K562 (cell line): ENCODE measurements around the gene CAMK2N1. TPM values are rescaled to one million over a fixed set of nuclear protein-coding genes. Genes with fewer than 3 reads are reported as not detected.
"Not testable (repeated sequence)": the region's sequence is repeated elsewhere in the genome, so short reads cannot be mapped to it uniquely, and the experiment has no call there.

Source experiments
- MAZ ChIP-seq, 2 experiments: fragments of 450-650 bp in 1 of 2; sonication (generic) in 1 of 2; formaldehyde crosslinking; IDR thresholded peaks in 1 of 2; conservative IDR thresholded peaks in 1 of 2; 2 replicates each; pipeline versions ENCODE4 v1.4.0 to v1.5.0; 2020; ENCODE audit warnings: mild to moderate bottlenecking in 1 of 2, missing genetic modification reagents in 1 of 2
- NR4A1 ChIP-seq, 2 experiments: fragments of 250-450 bp in 1 of 2; fragments of 450-650 bp in 1 of 2; sonication (Bioruptor Pico) in 1 of 2; IDR thresholded peaks; 2 replicates each; pipeline versions ENCODE4 v1.4.0 to v1.6.1; 2016 to 2020; ENCODE audit warnings: mild to moderate bottlenecking in 2 of 2, missing compliant biosample characterization in 1 of 2, missing genetic modification characterization in 1 of 2, moderate library complexity in 1 of 2
- ZNF165 ChIP-seq: fragments of 250-450 bp; sonication (Bioruptor Pico); IDR thresholded peaks from 2 replicates; pipeline ENCODE4 v1.4.0; 2020; ENCODE audit warnings: borderline replicate concordance
- ZNF239 ChIP-seq: fragments of 250-450 bp; sonication (Bioruptor Pico); IDR thresholded peaks from 2 replicates; pipeline ENCODE4 v1.4.0; 2020; ENCODE audit warnings: mild to moderate bottlenecking
- ZNF766 ChIP-seq: fragments of 200-800 bp; sonication (Bioruptor generic); conservative IDR thresholded peaks from 2 replicates; pipeline ENCODE4 v1.6.1; 2016; ENCODE audit warnings: missing genetic modification characterization, missing compliant biosample characterization
- polyA plus RNA-seq, 8 experiments: library from polyadenylated mRNA; depleted of rRNA in 4 of 8; stranded (reverse) in 5 of 8; unstranded in 3 of 8; fragments of >200 nt; fragmentation: Nextera tagmentation in 2 of 8; fragmentation: Illumina TruSeq in 1 of 8; extraction: Ambion mirVana in 2 of 8; extraction: Trizol in 1 of 8; gene quantifications; 2 replicates each; pipeline versions ENCODE4 v1.2.1 to v1.2.3, GENCODE V29; 2011 to 2014; ENCODE audit warnings: inconsistent platforms in 1 of 8, missing spikeins in 1 of 8
- total RNA-seq, 7 experiments: library from RNA; depleted of rRNA in 6 of 7; stranded (reverse); fragments of >200 nt in 6 of 7; fragmentation: Illumina TruSeq in 2 of 7; extraction: Trizol in 2 of 7; gene quantifications; 2 replicates each; pipeline versions ENCODE4 v1.2.1 to v1.2.3, GENCODE V29; 2011 to 2021; ENCODE audit warnings: low replicate concordance in 1 of 7
- TF ChIP-seq, protein P1 (sequence below): fragments of 250-450 bp; sonication (Bioruptor Pico); IDR thresholded peaks from 2 replicates; pipeline ENCODE4 v1.5.0; 2021
- TF ChIP-seq, protein P2 (sequence below): fragments of 250-450 bp; sonication (Bioruptor Pico); IDR thresholded peaks from 2 replicates; pipeline ENCODE4 v1.4.0; 2020; ENCODE audit warnings: mild to moderate bottlenecking, moderate library complexity
- TF ChIP-seq, protein P3 (sequence below): sonication (generic); IDR thresholded peaks from 2 replicates; pipeline ENCODE4 v1.6.1; 2016
- TF ChIP-seq, protein P4 (sequence below), 2 experiments: fragments of 200-800 bp in 1 of 2; sonication (Bioruptor generic) in 1 of 2; sonication (generic) in 1 of 2; formaldehyde crosslinking in 1 of 2; IDR thresholded peaks in 1 of 2; conservative IDR thresholded peaks in 1 of 2; 2 replicates each; pipeline versions ENCODE4 v1.5.0 to v1.6.1; 2016 to 2020; ENCODE audit warnings: missing compliant biosample characterization in 1 of 2, missing genetic modification characterization in 1 of 2, missing genetic modification reagents in 1 of 2

CAMK2N1 gene
- total and polyA plus RNA-seq, 9 of the 15 experiments (the other 6 are each of a cell fraction or from before 2014, with no cell fraction given): 0.09 to 1.4 (median 0.34) TPM

DNA sequence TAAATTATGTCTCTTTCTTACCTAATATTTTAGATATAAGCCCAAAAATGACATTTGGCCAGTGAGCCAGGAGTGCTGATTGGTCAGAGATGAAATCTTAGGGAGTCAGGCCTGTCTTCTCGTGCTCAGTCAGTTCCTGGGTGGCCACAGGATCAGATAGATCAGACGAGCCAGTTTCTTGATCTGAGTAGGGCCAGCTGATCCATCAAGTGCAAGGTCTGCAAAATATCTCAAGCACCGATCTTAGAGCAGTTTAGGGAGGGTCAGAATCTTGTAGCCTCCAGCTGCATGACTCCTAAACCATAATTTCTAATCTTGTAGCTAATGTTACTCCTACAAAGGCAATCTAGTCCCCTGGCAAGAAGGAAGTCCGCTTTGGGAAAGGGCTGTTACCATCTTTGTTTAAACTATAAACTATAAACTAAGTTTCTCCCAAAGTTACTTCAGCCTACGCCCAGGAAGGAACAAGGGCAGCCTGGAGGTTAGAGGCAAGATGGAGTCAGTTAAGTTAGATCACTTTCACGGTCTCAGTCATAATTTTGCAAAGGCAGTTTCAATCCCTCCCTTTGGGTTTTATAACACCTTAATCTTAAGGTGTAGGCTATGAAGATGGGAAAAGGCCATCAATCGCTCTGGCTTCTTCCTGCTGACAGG lies 33.7 kb upstream of the CAMK2N1 start (continued):
- TF ChIP-seq, protein P1, sequence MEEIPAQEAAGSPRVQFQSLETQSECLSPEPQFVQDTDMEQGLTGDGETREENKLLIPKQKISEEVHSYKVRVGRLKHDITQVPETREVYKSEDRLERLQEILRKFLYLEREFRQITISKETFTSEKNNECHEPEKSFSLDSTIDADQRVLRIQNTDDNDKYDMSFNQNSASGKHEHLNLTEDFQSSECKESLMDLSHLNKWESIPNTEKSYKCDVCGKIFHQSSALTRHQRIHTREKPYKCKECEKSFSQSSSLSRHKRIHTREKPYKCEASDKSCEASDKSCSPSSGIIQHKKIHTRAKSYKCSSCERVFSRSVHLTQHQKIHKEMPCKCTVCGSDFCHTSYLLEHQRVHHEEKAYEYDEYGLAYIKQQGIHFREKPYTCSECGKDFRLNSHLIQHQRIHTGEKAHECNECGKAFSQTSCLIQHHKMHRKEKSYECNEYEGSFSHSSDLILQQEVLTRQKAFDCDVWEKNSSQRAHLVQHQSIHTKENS (CRISPR knock-in tag): peak; percentile 49; the same call in 1 of the 2 replicates
- TF ChIP-seq, protein P2, sequence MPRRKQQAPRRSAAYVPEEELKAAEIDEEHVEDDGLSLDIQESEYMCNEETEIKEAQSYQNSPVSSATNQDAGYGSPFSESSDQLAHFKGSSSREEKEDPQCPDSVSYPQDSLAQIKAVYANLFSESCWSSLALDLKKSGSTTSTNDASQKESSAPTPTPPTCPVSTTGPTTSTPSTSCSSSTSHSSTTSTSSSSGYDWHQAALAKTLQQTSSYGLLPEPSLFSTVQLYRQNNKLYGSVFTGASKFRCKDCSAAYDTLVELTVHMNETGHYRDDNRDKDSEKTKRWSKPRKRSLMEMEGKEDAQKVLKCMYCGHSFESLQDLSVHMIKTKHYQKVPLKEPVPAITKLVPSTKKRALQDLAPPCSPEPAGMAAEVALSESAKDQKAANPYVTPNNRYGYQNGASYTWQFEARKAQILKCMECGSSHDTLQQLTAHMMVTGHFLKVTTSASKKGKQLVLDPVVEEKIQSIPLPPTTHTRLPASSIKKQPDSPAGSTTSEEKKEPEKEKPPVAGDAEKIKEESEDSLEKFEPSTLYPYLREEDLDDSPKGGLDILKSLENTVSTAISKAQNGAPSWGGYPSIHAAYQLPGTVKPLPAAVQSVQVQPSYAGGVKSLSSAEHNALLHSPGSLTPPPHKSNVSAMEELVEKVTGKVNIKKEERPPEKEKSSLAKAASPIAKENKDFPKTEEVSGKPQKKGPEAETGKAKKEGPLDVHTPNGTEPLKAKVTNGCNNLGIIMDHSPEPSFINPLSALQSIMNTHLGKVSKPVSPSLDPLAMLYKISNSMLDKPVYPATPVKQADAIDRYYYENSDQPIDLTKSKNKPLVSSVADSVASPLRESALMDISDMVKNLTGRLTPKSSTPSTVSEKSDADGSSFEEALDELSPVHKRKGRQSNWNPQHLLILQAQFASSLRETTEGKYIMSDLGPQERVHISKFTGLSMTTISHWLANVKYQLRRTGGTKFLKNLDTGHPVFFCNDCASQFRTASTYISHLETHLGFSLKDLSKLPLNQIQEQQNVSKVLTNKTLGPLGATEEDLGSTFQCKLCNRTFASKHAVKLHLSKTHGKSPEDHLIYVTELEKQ (CRISPR knock-in tag): 0 out of 2 replicates have a peak, but pooled peaks have one; percentile 39
- TF ChIP-seq ZNF165 (CRISPR knock-in tag) (peak; percentile 94), ZNF239 (CRISPR knock-in tag) (peak; percentile 84), NR4A1 (tag; IDR thresholded peaks at IDR 0.05) (peak; percentile 93), ZNF766 (CRISPR knock-in tag) (peak; percentile 87), MAZ (CRISPR knock-in tag; conservative IDR thresholded peaks at IDR 0.05 in 1 of 2, IDR thresholded peaks at IDR 0.05 in 1 of 2) (peak in 1 of 2 experiments; percentile 70; a peak in 1 of 4 replicates)
- TF ChIP-seq, protein P3, sequence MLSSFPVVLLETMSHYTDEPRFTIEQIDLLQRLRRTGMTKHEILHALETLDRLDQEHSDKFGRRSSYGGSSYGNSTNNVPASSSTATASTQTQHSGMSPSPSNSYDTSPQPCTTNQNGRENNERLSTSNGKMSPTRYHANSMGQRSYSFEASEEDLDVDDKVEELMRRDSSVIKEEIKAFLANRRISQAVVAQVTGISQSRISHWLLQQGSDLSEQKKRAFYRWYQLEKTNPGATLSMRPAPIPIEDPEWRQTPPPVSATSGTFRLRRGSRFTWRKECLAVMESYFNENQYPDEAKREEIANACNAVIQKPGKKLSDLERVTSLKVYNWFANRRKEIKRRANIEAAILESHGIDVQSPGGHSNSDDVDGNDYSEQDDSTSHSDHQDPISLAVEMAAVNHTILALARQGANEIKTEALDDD: peak; percentile 84
- not testable (repeated sequence) for TF ChIP-seq NR4A1 (CRISPR knock-in tag; IDR thresholded peaks at IDR 0.05)
- TF ChIP-seq, protein P4, sequence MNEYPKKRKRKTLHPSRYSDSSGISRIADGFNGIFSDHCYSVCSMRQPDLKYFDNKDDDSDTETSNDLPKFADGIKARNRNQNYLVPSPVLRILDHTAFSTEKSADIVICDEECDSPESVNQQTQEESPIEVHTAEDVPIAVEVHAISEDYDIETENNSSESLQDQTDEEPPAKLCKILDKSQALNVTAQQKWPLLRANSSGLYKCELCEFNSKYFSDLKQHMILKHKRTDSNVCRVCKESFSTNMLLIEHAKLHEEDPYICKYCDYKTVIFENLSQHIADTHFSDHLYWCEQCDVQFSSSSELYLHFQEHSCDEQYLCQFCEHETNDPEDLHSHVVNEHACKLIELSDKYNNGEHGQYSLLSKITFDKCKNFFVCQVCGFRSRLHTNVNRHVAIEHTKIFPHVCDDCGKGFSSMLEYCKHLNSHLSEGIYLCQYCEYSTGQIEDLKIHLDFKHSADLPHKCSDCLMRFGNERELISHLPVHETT (CRISPR knock-in tag; conservative IDR thresholded peaks at IDR 0.05 in 1 of 2, IDR thresholded peaks at IDR 0.05 in 1 of 2): peak in 1 of 2 experiments; percentile 71; a peak in 1 of 4 replicates
